NCI-H1092 treated with DMSO at 0.1 percent for 48 hours (cell line): ENCODE measurements around the gene WDFY4.

ENCODE experiments used
- DNase-seq: peaks from one replicate; lab custom pipeline; 2025; lab: John Stamatoyannopoulos, UW

The WDFY4 gene

GRCh38 chr10:48945441-48946130, 260.9 kb downstream of the WDFY4 start:
- no peak for DNase-seq

GRCh38 chr10:48946332-48946731, 261.7 kb downstream of the WDFY4 start:
- DNase-seq, result no peak

- no peak for DNase-seq
These were observed 262.3 kb downstream of the WDFY4 start for GRCh38 chr10:48946891-48947500.

GRCh38 chr10:48947690-48948469, 263.2 kb downstream of the WDFY4 start:
- DNase-seq, result no peak

- DNase-seq, result no peak
These were observed 263.9 kb downstream of the WDFY4 start for GRCh38 chr10:48948470-48949037.

GRCh38 chr10:48951707-48952106, 267.0 kb downstream of the WDFY4 start:
- DNase-seq, result no peak

GRCh38 chr10:48957361-48958151, 272.9 kb downstream of the WDFY4 start:
- DNase-seq, result no peak

GRCh38 chr10:48958598-48959190, 274.0 kb downstream of the WDFY4 start:
- DNase-seq, result no peak

- DNase-seq, result no peak
These were observed 279.4 kb downstream of the WDFY4 start for GRCh38 chr10:48964038-48964437.

- DNase-seq, result no peak
These were observed 280.8 kb downstream of the WDFY4 start for GRCh38 chr10:48965460-48965859.

- no peak for DNase-seq
These were observed 283.4 kb downstream of the WDFY4 start for GRCh38 chr10:48968036-48968435.

- DNase-seq, result no peak
These were observed 285.4 kb downstream of the WDFY4 start for GRCh38 chr10:48970046-48970445.

- DNase-seq, result no peak
These were observed 286.0 kb downstream of the WDFY4 start for GRCh38 chr10:48970654-48971053.

GRCh38 chr10:48973065-48973464, 288.4 kb downstream of the WDFY4 start:
- no peak for DNase-seq

- DNase-seq, result no peak
These were observed 290.0 kb downstream of the WDFY4 start for GRCh38 chr10:48974510-48975156.

- no peak for DNase-seq
These were observed 291.5 kb downstream of the WDFY4 start for GRCh38 chr10:48976196-48976595.

- no peak for DNase-seq
These were observed 293.6 kb downstream of the WDFY4 start for GRCh38 chr10:48978318-48978717.

- peak; percentile 33 for DNase-seq
These were observed 296.7 kb downstream of the WDFY4 start for GRCh38 chr10:48981310-48981907.

- no peak for DNase-seq
These were observed 297.9 kb downstream of the WDFY4 start for GRCh38 chr10:48982584-48982983.

GRCh38 chr10:48983648-48984351, 299.1 kb downstream of the WDFY4 start:
- no peak for DNase-seq
